Medulla oblongata (tissue), 1 donor: ENCODE data around the gene ZBTB24.
"Not testable (repeated sequence)": the region's sequence is repeated elsewhere in the genome, so short reads cannot be mapped to it uniquely, and the experiment has no call there.

Source experiments
- DNase-seq: peaks from one replicate; pipeline ENCODE4 v3.0.0-alpha.2; 2015; ENCODE audit errors: extremely low spot score

Gene ZBTB24

GRCh38 chr6:109471105-109471810, 11.8 kb downstream of the ZBTB24 start:
- no peak for DNase-seq

GRCh38 chr6:109469591-109470189, 13.3 kb downstream of the ZBTB24 start:
- DNase-seq = no peak

GRCh38 chr6:109467696-109468095, 15.3 kb downstream of the ZBTB24 start:
- no peak for DNase-seq

- DNase-seq = no peak
These were observed 16.7 kb downstream of the ZBTB24 start for GRCh38 chr6:109466212-109466923.

- DNase-seq = peak; percentile 77
These were observed 17.2 kb downstream of the ZBTB24 start for GRCh38 chr6:109465772-109466171.

GRCh38 chr6:109461733-109462526, 21.1 kb downstream of the ZBTB24 start:
- no peak for DNase-seq

- not testable (repeated sequence) for DNase-seq
These were observed 21.8 kb downstream of the ZBTB24 start for GRCh38 chr6:109461205-109461604.

- DNase-seq = no peak
These were observed 22.7 kb downstream of the ZBTB24 start for GRCh38 chr6:109460161-109460829.

GRCh38 chr6:109458774-109459531, 24.1 kb downstream of the ZBTB24 start:
- DNase-seq = peak; percentile 86

GRCh38 chr6:109457562-109457996, 25.4 kb downstream of the ZBTB24 start:
- DNase-seq = no peak

GRCh38 chr6:109456710-109457561, 26.1 kb downstream of the ZBTB24 start:
- peak; percentile 75 for DNase-seq

GRCh38 chr6:109456111-109456583, 26.9 kb downstream of the ZBTB24 start:
- no peak for DNase-seq

- DNase-seq = peak; percentile 72
These were observed 27.4 kb downstream of the ZBTB24 start, which contains the start of gene MICAL1 for GRCh38 chr6:109455437-109456110. TSS of gene MICAL1 (minus strand) at chr6:109455772. CDS start at chr6:109454196, 1,576 bp downstream.

GRCh38 chr6:109454496-109455436, 28.3 kb downstream of the ZBTB24 start:
- peak; percentile 86 for DNase-seq

GRCh38 chr6:109453594-109454495, 29.2 kb downstream of the ZBTB24 start:
- no peak for DNase-seq

GRCh38 chr6:109453156-109453555, 29.9 kb downstream of the ZBTB24 start:
- DNase-seq = no peak

GRCh38 chr6:109452181-109452580, 30.8 kb downstream of the ZBTB24 start:
- DNase-seq = no peak
